Effector memory CD8-positive, alpha-beta T cell (primary cell): Measurements from ENCODE around the gene TLR10.
A peak's percentile ranks its signal among the peaks of the same experiment; 100 is the strongest.

Experiments
- ATAC-seq: fragments of 150-1000 bp; cut with Tn5 transposase; replicated peaks from 2 replicates; pipeline ENCODE4 v1.10.0; 2021; ENCODE audit warnings: mild to moderate bottlenecking, moderate library complexity
- DNase-seq, 3 experiments: peaks; one replicate each; pipeline ENCODE4 v3.0.0; 2021
- H3K27ac Mint-ChIP-seq, 2 donors: one replicate each; pipeline ENCODE4 v1.8.0; 2022; ENCODE audit warnings: mild to moderate bottlenecking in 2 of 2, mixed read lengths in 2 of 2, moderate library complexity in 2 of 2
- H3K27me3 Mint-ChIP-seq, 2 donors: one replicate each; pipeline ENCODE4 v1.8.0; 2022; ENCODE audit warnings: mixed read lengths in 2 of 2
- H3K36me3 Mint-ChIP-seq: one replicate; pipeline ENCODE4 v1.8.0; 2022; ENCODE audit warnings: mild to moderate bottlenecking, moderate library complexity, mixed read lengths; ENCODE audit not compliant: insufficient read depth
- H3K4me1 Mint-ChIP-seq, 2 donors: one replicate each; pipeline ENCODE4 v1.8.0; 2022; ENCODE audit warnings: low read depth in 2 of 2, mixed read lengths in 2 of 2
- H3K4me3 Mint-ChIP-seq, 2 donors: one replicate each; pipeline ENCODE4 v1.8.0; 2022; ENCODE audit warnings: mild to moderate bottlenecking in 2 of 2, mixed read lengths in 2 of 2, moderate library complexity in 2 of 2
- H3K9me3 Mint-ChIP-seq, 2 donors: one replicate each; pipeline ENCODE4 v1.8.0; 2022; ENCODE audit warnings: mixed read lengths in 2 of 2

Gene TLR10

GRCh38 chr4:38751341-38752010, 31.3 kb downstream of the TLR10 start:
- peaks cover 0 to 4% of the 10 kb centered on the region in 2 donors for H3K9me3 Mint-ChIP-seq
- ATAC-seq (no peak), DNase-seq (no peak)
- H3K36me3 Mint-ChIP-seq = no peaks in the 10 kb centered on the region
- H3K27ac Mint-ChIP-seq = no peak overlapping the region
- H3K4me3 Mint-ChIP-seq = no peak overlapping the region
- no peaks in the 10 kb centered on the region for H3K4me1 Mint-ChIP-seq
- no peaks in the 10 kb centered on the region for H3K27me3 Mint-ChIP-seq

GRCh38 chr4:38749336-38749735, 33.5 kb downstream of the TLR10 start:
- no peak for ATAC-seq

GRCh38 chr4:38747629-38748028, 35.2 kb downstream of the TLR10 start:
- no peak for DNase-seq
- peaks cover 0 to 4% of the 10 kb centered on the region in 2 donors for H3K9me3 Mint-ChIP-seq

More at GRCh38 chr4:38749336-38749735, 33.5 kb downstream of the TLR10 start:
- Mint-ChIP-seq H3K36me3 (no peaks in the 10 kb centered on the region), H3K27ac (no peak overlapping the region), H3K9me3 (peaks cover 0 to 4% of the 10 kb centered on the region in 2 donors), H3K4me1 (no peaks in the 10 kb centered on the region), H3K27me3 (no peaks in the 10 kb centered on the region), H3K4me3 (no peak overlapping the region)
- no peak for DNase-seq

GRCh38 chr4:38745881-38746280, 36.9 kb downstream of the TLR10 start:
- no peak for ATAC-seq
- no peaks in the 10 kb centered on the region for H3K36me3 Mint-ChIP-seq
- no peak overlapping the region for H3K27ac Mint-ChIP-seq
- H3K4me3 Mint-ChIP-seq = no peak overlapping the region
- no peak for DNase-seq
- peaks cover 9% of the 10 kb centered on the region in 2 donors for H3K27me3 Mint-ChIP-seq
- H3K9me3 Mint-ChIP-seq = peaks cover 0 to 4% of the 10 kb centered on the region in 2 donors
- H3K4me1 Mint-ChIP-seq = no peaks in the 10 kb centered on the region

More at GRCh38 chr4:38747629-38748028, 35.2 kb downstream of the TLR10 start:
- Mint-ChIP-seq H3K4me3 (no peak overlapping the region), H3K36me3 (no peaks in the 10 kb centered on the region), H3K27me3 (peaks cover under 1 to 1% of the 10 kb centered on the region in 2 donors), H3K4me1 (no peaks in the 10 kb centered on the region), H3K27ac (no peak overlapping the region)
- no peak for ATAC-seq

GRCh38 chr4:38743866-38744265, 38.9 kb downstream of the TLR10 start:
- ATAC-seq = no peak
- Mint-ChIP-seq H3K27me3 (peaks cover 9% of the 10 kb centered on the region in 2 donors), H3K4me3 (no peak overlapping the region), H3K36me3 (no peaks in the 10 kb centered on the region), H3K9me3 (peaks cover 0 to 4% of the 10 kb centered on the region in 2 donors), H3K4me1 (no peaks in the 10 kb centered on the region), H3K27ac (peak overlapping the region; percentile 0 to 2)
- DNase-seq = no peak

- H3K9me3 Mint-ChIP-seq = no peaks in the 10 kb centered on the region
- H3K36me3 Mint-ChIP-seq = no peaks in the 10 kb centered on the region
- H3K4me1 Mint-ChIP-seq = no peaks in the 10 kb centered on the region
- DNase-seq (no peak), ATAC-seq (no peak)
- no peak overlapping the region for H3K4me3 Mint-ChIP-seq
- no peak overlapping the region for H3K27ac Mint-ChIP-seq
- peaks cover 9 to 17% of the 10 kb centered on the region in 2 donors for H3K27me3 Mint-ChIP-seq
Observed at GRCh38 chr4:38740303-38740702, 42.5 kb downstream of the TLR10 start.

- peaks cover 2% of the 10 kb centered on the region in 2 donors for H3K9me3 Mint-ChIP-seq
- H3K27ac Mint-ChIP-seq = no peak overlapping the region
- ATAC-seq (no peak), DNase-seq (no peak)
- H3K36me3 Mint-ChIP-seq = peaks cover 4% of the 10 kb centered on the region
- H3K4me3 Mint-ChIP-seq = no peak overlapping the region
- H3K4me1 Mint-ChIP-seq = no peaks in the 10 kb centered on the region
- H3K27me3 Mint-ChIP-seq = peaks cover 9 to 17% of the 10 kb centered on the region in 2 donors
Observed at GRCh38 chr4:38738940-38739803, 43.6 kb downstream of the TLR10 start.

- no peak overlapping the region for H3K27ac Mint-ChIP-seq
- H3K4me3 Mint-ChIP-seq = no peak overlapping the region
- DNase-seq (no peak), ATAC-seq (no peak)
- peaks cover 9 to 16% of the 10 kb centered on the region in 2 donors for H3K9me3 Mint-ChIP-seq
- H3K4me1 Mint-ChIP-seq = peaks cover 5 to 11% of the 10 kb centered on the region in 2 donors
- H3K27me3 Mint-ChIP-seq = peaks cover 0 to 8% of the 10 kb centered on the region in 2 donors
- H3K36me3 Mint-ChIP-seq = peaks cover 21% of the 10 kb centered on the region
Observed at GRCh38 chr4:38735870-38736269, 46.9 kb downstream of the TLR10 start.

GRCh38 chr4:38734911-38735310, 47.9 kb downstream of the TLR10 start:
- Mint-ChIP-seq H3K4me3 (no peak overlapping the region), H3K36me3 (peaks cover 21% of the 10 kb centered on the region), H3K27ac (peak overlapping the region in 1 of 2 donors; percentile 92), H3K4me1 (peaks cover 9 to 14% of the 10 kb centered on the region in 2 donors), H3K27me3 (peaks cover 0 to 8% of the 10 kb centered on the region in 2 donors), H3K9me3 (peaks cover 9 to 16% of the 10 kb centered on the region in 2 donors)
- ATAC-seq (no peak), DNase-seq (no peak)

- peaks cover 9 to 16% of the 10 kb centered on the region in 2 donors for H3K9me3 Mint-ChIP-seq
- H3K4me1 Mint-ChIP-seq = peaks cover 9 to 14% of the 10 kb centered on the region in 2 donors
- no peak overlapping the region for H3K4me3 Mint-ChIP-seq
- no peak for ATAC-seq
- H3K27ac Mint-ChIP-seq = peak overlapping the region; percentile 35 to 92
- H3K27me3 Mint-ChIP-seq = peaks cover 0 to 8% of the 10 kb centered on the region in 2 donors
- no peak for DNase-seq
- H3K36me3 Mint-ChIP-seq = peaks cover 21% of the 10 kb centered on the region
Observed at GRCh38 chr4:38734446-38734845, 48.3 kb downstream of the TLR10 start.

GRCh38 chr4:38733663-38734062, 49.1 kb downstream of the TLR10 start:
- peaks cover 9 to 16% of the 10 kb centered on the region in 2 donors for H3K9me3 Mint-ChIP-seq
- peaks cover 0 to 8% of the 10 kb centered on the region in 2 donors for H3K27me3 Mint-ChIP-seq
- H3K36me3 Mint-ChIP-seq = peaks cover 21% of the 10 kb centered on the region
- DNase-seq (peak in 1 of 3 experiments; percentile 3), ATAC-seq (no peak)
- H3K27ac Mint-ChIP-seq = peak overlapping the region; percentile 35 to 92
- peaks cover 14 to 17% of the 10 kb centered on the region in 2 donors for H3K4me1 Mint-ChIP-seq
- H3K4me3 Mint-ChIP-seq = peak overlapping the region in 1 of 2 donors; percentile 46

- H3K27ac Mint-ChIP-seq = no peak overlapping the region
- DNase-seq (peak; percentile 75 to 79 (median 78)), ATAC-seq (peak; percentile 80)
- peaks cover 14 to 19% of the 10 kb centered on the region in 2 donors for H3K4me1 Mint-ChIP-seq
- H3K36me3 Mint-ChIP-seq = peaks cover 21% of the 10 kb centered on the region
- peaks cover 9 to 16% of the 10 kb centered on the region in 2 donors for H3K9me3 Mint-ChIP-seq
- H3K4me3 Mint-ChIP-seq = peak overlapping the region in 1 of 2 donors; percentile 14
- no peaks in the 10 kb centered on the region for H3K27me3 Mint-ChIP-seq
Observed at GRCh38 chr4:38730830-38731646, 51.8 kb downstream of the TLR10 start.

- Mint-ChIP-seq H3K27ac (no peak overlapping the region), H3K36me3 (peaks cover 21% of the 10 kb centered on the region)
Observed at GRCh38 chr4:38730493-38730829, 52.3 kb downstream of the TLR10 start.

More at GRCh38 chr4:38730493-38730829, 52.3 kb downstream of the TLR10 start:
- no peak for ATAC-seq
- Mint-ChIP-seq H3K27me3 (no peaks in the 10 kb centered on the region), H3K9me3 (peaks cover 9 to 16% of the 10 kb centered on the region in 2 donors), H3K4me3 (no peak overlapping the region), H3K4me1 (peaks cover 14 to 19% of the 10 kb centered on the region in 2 donors)
- no peak for DNase-seq
